Esophagus muscularis mucosa (tissue), 3 donors: ENCODE results near the gene INSIG1.

Experiments
- CTCF ChIP-seq, 3 experiments: fragments of 200-600 bp in 2 of 3; fragments of 450-650 bp in 1 of 3; sonication (generic) in 2 of 3; IDR thresholded peaks; one replicate each; pipeline ENCODE4 v1.5.1; 2017 to 2019; ENCODE audit warnings: antibody characterized with exemption in 3 of 3, mild to moderate bottlenecking in 2 of 3, moderate library complexity in 1 of 3
- EP300 ChIP-seq: sonication (generic); formaldehyde crosslinking; IDR thresholded peaks from one replicate; pipeline ENCODE4 v1.6.1; 2017; ENCODE audit warnings: antibody characterized with exemption

- TF ChIP-seq CTCF (IDR thresholded peaks at IDR 0.05) (no peak), EP300 (no peak)
These were observed 45.2 kb upstream of the INSIG1 start for GRCh38 chr7:155252444-155252887.
